GM21528 (cell line): Measurements from ENCODE around the gene TMEM108.

Experiments
- ATAC-seq: cut with Tn5 transposase; IDR thresholded peaks from one replicate; pipeline ENCODE4 v1.9.1; 2021; ENCODE audit warnings: mild to moderate bottlenecking, moderate library complexity; ENCODE audit not compliant: unreplicated experiment, low FRiP score

TMEM108 gene

GRCh38 chr3:133375403-133375745 lies 337.2 kb downstream of the TMEM108 start:
- ATAC-seq: no peak

- ATAC-seq: no peak
These were observed 338.6 kb downstream of the TMEM108 start for GRCh38 chr3:133376810-133377209.

GRCh38 chr3:133377396-133377795 lies 339.2 kb downstream of the TMEM108 start:
- ATAC-seq: no peak

- ATAC-seq: no peak
These were observed 341.7 kb downstream of the TMEM108 start for GRCh38 chr3:133379926-133380325.

- ATAC-seq: no peak
These were observed 342.5 kb downstream of the TMEM108 start for GRCh38 chr3:133380481-133381225.

- ATAC-seq: no peak
These were observed 343.3 kb downstream of the TMEM108 start for GRCh38 chr3:133381346-133382109.

GRCh38 chr3:133383175-133383574 lies 345.0 kb downstream of the TMEM108 start:
- no peak for ATAC-seq

- ATAC-seq: no peak
These were observed 345.6 kb downstream of the TMEM108 start for GRCh38 chr3:133383741-133384140.

GRCh38 chr3:133384331-133385027 lies 346.3 kb downstream of the TMEM108 start:
- ATAC-seq: peak; percentile 62

- no peak for ATAC-seq
These were observed 348.7 kb downstream of the TMEM108 start for GRCh38 chr3:133386876-133387275.

GRCh38 chr3:133387341-133387740 lies 349.1 kb downstream of the TMEM108 start:
- no peak for ATAC-seq

GRCh38 chr3:133388696-133389395 lies 350.7 kb downstream of the TMEM108 start:
- no peak for ATAC-seq

GRCh38 chr3:133390715-133391114 lies 352.5 kb downstream of the TMEM108 start:
- ATAC-seq: no peak

GRCh38 chr3:133393204-133393603 lies 355.0 kb downstream of the TMEM108 start:
- ATAC-seq: no peak

GRCh38 chr3:133393691-133394474 lies 355.7 kb downstream of the TMEM108 start:
- ATAC-seq: no peak

- ATAC-seq: no peak
These were observed 356.5 kb downstream of the TMEM108 start for GRCh38 chr3:133394561-133395311.

GRCh38 chr3:133396906-133397305 lies 358.7 kb downstream of the TMEM108 start:
- ATAC-seq: no peak

- no peak for ATAC-seq
These were observed 361.9 kb downstream of the TMEM108 start, which contains the start of gene BFSP2 for GRCh38 chr3:133400006-133400515. Gene BFSP2 (plus strand): TSS chr3:133400056. CDS start chr3:133400084, 28 bp downstream.
